ENCODE data around the gene ARHGAP40. TPM values are rescaled to one million over a fixed set of nuclear protein-coding genes. Genes with fewer than 3 reads are reported as not detected.

Gene ARHGAP40
- total and polyA plus RNA-seq, 2 of the 13 experiments (the other 11 are each of a cell fraction or from before 2014, with no cell fraction given), result 0.75 to 2.1 TPM

GRCh38 chr20:38667417-38667956, 65.9 kb downstream of the ARHGAP40 start (continued):
- TF ChIP-seq KIAA2018 (CRISPR knock-in tag; IDR thresholded peaks at IDR 0.05; ENCODE audit: borderline replicate concordance) (no peak), ZNF432 (CRISPR knock-in tag; IDR thresholded peaks at IDR 0.05; ENCODE audit: borderline replicate concordance) (no peak), ZBTB38 (CRISPR knock-in tag; IDR thresholded peaks at IDR 0.05) (no peak), REL (CRISPR knock-in tag; conservative IDR thresholded peaks at IDR 0.05) (no peak), AGO1 (IDR thresholded peaks at IDR 0.05; ENCODE audit: low read depth, low read length, poor library complexity, severe bottlenecking) (no peak), ZFP91 (CRISPR knock-in tag; IDR thresholded peaks at IDR 0.05; ENCODE audit: borderline replicate concordance) (no peak), PBX2 (CRISPR knock-in tag; IDR thresholded peaks at IDR 0.05) (no peak), ESRRA (CRISPR knock-in tag; IDR thresholded peaks at IDR 0.05; ENCODE audit: low read depth) (no peak), ZNF362 (CRISPR knock-in tag; IDR thresholded peaks at IDR 0.05; ENCODE audit: borderline replicate concordance) (no peak), ZNF512B (CRISPR knock-in tag; IDR thresholded peaks at IDR 0.05; ENCODE audit: borderline replicate concordance) (no peak; the same call in 1 of the 2 replicates)
